Heart right ventricle (tissue), 16 donors: ENCODE results near the gene LIN28B. TPM values are rescaled to one million over a fixed set of nuclear protein-coding genes. Genes with fewer than 3 reads are reported as not detected.
"Not testable (repeated sequence)": the region's sequence is repeated elsewhere in the genome, so short reads cannot be mapped to it uniquely, and the experiment has no call there.

Source experiments
- ATAC-seq, 8 donors: fragments of 200-7000 bp; cut with Tn5 transposase; one replicate each; pipeline ENCODE4 v1.9.1; 2020; ENCODE audit warnings: mild to moderate bottlenecking in 8 of 8, moderate library complexity in 8 of 8, moderate number of reproducible peaks in 1 of 8
- DNase-seq, 2 donors: peaks; one replicate each; pipeline ENCODE4 v3.0.0-alpha.2; 2020
- H3K27ac ChIP-seq, 10 donors: fragments of 200-600 bp; sonication (generic) in 2 of 10; one replicate each; pipeline versions ENCODE4 v1.5.0 to v1.8.0; 2020 to 2022; ENCODE audit warnings: mild to moderate bottlenecking in 3 of 10
- H3K27me3 ChIP-seq, 7 donors: fragments of 200-600 bp; one replicate each; pipeline ENCODE4 v1.8.0; 2021 to 2022; ENCODE audit warnings: mild to moderate bottlenecking in 2 of 7
- H3K36me3 ChIP-seq, 9 donors: fragments of 200-600 bp; sonication (generic) in 1 of 9; one replicate each; pipeline versions ENCODE4 v1.5.0 to v1.8.0; 2020 to 2022; ENCODE audit warnings: mild to moderate bottlenecking in 2 of 9
- H3K4me1 ChIP-seq, 9 donors: fragments of 200-600 bp; sonication (generic) in 1 of 9; one replicate each; pipeline versions ENCODE4 v1.5.0 to v1.8.0; 2020 to 2022; ENCODE audit warnings: mild to moderate bottlenecking in 4 of 9
- H3K4me3 ChIP-seq, 10 donors: fragments of 200-600 bp; sonication (generic) in 2 of 10; one replicate each; pipeline versions ENCODE4 v1.5.0 to v1.8.0; 2020 to 2022; ENCODE audit warnings: mild to moderate bottlenecking in 7 of 10, moderate library complexity in 2 of 10
- H3K9me3 ChIP-seq, 11 donors: fragments of 200-600 bp in 10 of 11; sonication (generic) in 2 of 11; one replicate each; pipeline versions ENCODE4 v1.5.0 to v1.8.0; 2013 to 2022; ENCODE audit warnings: mild to moderate bottlenecking in 2 of 11, control low read depth in 1 of 11, moderate library complexity in 1 of 11
- WGBS, 2 donors: extraction: QIAGEN DNeasy Blood & Tissue Kit; methylation state at CpG; one replicate each; pipeline ENCODE4 v1.1.7; 2013; ENCODE audit warnings: inconsistent platforms in 1 of 2; 5-methylcytosine and 5-hydroxymethylcytosine counted together
- intact Hi-C, 10 donors: fragments of 100-400 bp; cut with DNase I; formaldehyde crosslinking; loops; one replicate each; pipeline versions ENCODE4 v1.11.1 to v1.14.2; 2022
- polyA plus RNA-seq, 2 donors: library from polyadenylated mRNA; stranded (reverse); fragments of 200-250 nt; gene quantifications; one replicate each; pipeline ENCODE4 v1.2.3, GENCODE V29; 2013
- total RNA-seq, 10 donors: library from RNA; stranded (reverse); fragmentation: NEBNext Ultra II Directional in 3 of 10; extraction: Animal tissue kit (Norgen Biotek cat#: 25700) in 3 of 10; gene quantifications; one replicate each; pipeline versions ENCODE4 v1.2.1 to v1.2.4, GENCODE V29; 2021 to 2023
- TF ChIP-seq, protein P1 (sequence below), 9 donors: fragments of 200-600 bp; sonication (generic) in 2 of 9; IDR thresholded peaks; one replicate each; pipeline versions ENCODE4 v1.5.0 to v1.8.0; 2021 to 2022; ENCODE audit warnings: antibody characterized with exemption in 9 of 9, mild to moderate bottlenecking in 5 of 9, moderate library complexity in 1 of 9
- donor health status: Arrhythmogenic right ventricular cardiomyopathy.
- donor health status: ischemic (EF 13 %, LVEDD 7.1; RV severe dilation, severe dysfunction).
- donor health status: healthy with polysubstance abuse.
- donor health status: DM: no; HTN: yes; CAD: no.
- donor health status: DM: no; HTN: no; CAD: no.
- donor health status: ischemic (EF 25% LVEDD 6.9; RV normal size, moderate dysfunction).
- donor health status: ischemic (EF 25% LVEDD 5.7; RV mildly dilated, moderate dysfunction).
- donor health status: healthy.
- donor health status: DM: yes; HTN: yes; CAD: no.
- donor health status: Ischemic cardiomyopathy.
- donor health status: ischemic (EF 35%, LVEDD 5.7; RV mildly dilated, moderate dysfunction).
- donor health status: nonischemic (EF 11% LVEDD 7.7; RV severe dilation, severe dysfunction).
- donor health status: DM: yes; HTN: yes; CAD: no.
- donor health status: PGD.
- donor health status: ischemic (EF 29% LVEDD 5.4; RV normal size, mild dysfunction).
- donor health status: nonischemic (EF 23%, LVEDD 6.1; RV moderate dilation, normal function).

LIN28B gene
- total and polyA plus RNA-seq, 12 donors: not detected

DNA sequence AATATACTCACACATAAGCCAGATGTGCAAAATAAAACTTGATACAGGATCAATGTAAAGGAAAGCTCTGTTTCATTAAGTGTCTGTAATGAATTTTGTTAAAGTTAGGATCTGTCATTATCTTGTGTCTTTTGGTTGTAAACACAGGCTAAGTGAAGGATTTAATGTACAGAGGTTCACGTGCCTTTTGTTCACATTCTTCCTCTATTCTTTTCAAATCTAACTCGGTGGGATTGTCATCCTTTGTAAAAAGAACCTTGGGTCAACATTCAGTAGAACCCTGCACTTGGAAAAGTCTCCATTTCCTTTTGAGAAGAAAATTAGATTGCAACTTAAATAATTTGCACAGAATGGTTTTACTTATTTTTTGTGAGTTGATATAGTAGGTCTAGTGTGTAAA lies 7.7 kb upstream of the LIN28B start:
- Histone ChIP-seq H3K27me3 (peaks cover 7 to 100% (median 97%) of the 10 kb centered on the region in 7 donors), H3K27ac (no peak overlapping the region), H3K4me3 (no peak overlapping the region), H3K4me1 (no peaks in the 10 kb centered on the region), H3K36me3 (no peaks in the 10 kb centered on the region), H3K9me3 (no peaks in the 10 kb centered on the region)
- DNase-seq: no peak
- WGBS, 2 donors: 53 to 63% methylated on average over 2 of the region's 2 CpGs
- TF ChIP-seq, protein P1, sequence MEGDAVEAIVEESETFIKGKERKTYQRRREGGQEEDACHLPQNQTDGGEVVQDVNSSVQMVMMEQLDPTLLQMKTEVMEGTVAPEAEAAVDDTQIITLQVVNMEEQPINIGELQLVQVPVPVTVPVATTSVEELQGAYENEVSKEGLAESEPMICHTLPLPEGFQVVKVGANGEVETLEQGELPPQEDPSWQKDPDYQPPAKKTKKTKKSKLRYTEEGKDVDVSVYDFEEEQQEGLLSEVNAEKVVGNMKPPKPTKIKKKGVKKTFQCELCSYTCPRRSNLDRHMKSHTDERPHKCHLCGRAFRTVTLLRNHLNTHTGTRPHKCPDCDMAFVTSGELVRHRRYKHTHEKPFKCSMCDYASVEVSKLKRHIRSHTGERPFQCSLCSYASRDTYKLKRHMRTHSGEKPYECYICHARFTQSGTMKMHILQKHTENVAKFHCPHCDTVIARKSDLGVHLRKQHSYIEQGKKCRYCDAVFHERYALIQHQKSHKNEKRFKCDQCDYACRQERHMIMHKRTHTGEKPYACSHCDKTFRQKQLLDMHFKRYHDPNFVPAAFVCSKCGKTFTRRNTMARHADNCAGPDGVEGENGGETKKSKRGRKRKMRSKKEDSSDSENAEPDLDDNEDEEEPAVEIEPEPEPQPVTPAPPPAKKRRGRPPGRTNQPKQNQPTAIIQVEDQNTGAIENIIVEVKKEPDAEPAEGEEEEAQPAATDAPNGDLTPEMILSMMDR (IDR thresholded peaks at IDR 0.05): no peak
- intact Hi-C loops: no loop called here
- ATAC-seq: no peak

DNA sequence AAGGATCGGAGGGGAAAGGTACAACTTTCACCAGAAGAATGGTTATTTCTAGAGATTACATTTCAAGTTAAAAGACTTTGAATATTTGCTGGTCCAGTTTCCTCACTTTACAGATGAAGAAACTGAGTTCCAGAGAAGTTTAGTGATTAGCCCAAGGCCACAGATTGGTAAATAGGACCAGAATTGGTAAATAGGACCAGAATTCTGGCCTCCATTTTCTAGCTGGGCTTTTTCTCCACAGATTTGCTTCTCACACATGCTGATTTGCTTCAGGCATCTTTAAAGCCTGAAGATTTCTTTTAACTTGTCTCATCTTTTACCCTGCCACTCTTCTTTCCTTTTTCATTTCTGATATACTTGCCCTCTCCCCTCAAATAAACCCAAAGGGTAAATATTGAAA lies 5.2 kb upstream of the LIN28B start:
- Histone ChIP-seq H3K9me3 (no peaks in the 10 kb centered on the region), H3K27ac (no peak overlapping the region), H3K36me3 (no peaks in the 10 kb centered on the region), H3K4me1 (no peaks in the 10 kb centered on the region), H3K4me3 (no peak overlapping the region), H3K27me3 (peaks cover 10 to 100% (median 97%) of the 10 kb centered on the region in 7 donors)
- DNase-seq: no peak
- intact Hi-C loops: no loop called here
- WGBS, 2 donors: 82 to 86% methylated on average over 1 of the region's 1 CpG
- no peak for ATAC-seq
- TF ChIP-seq, protein P1 (IDR thresholded peaks at IDR 0.05): no peak

DNA sequence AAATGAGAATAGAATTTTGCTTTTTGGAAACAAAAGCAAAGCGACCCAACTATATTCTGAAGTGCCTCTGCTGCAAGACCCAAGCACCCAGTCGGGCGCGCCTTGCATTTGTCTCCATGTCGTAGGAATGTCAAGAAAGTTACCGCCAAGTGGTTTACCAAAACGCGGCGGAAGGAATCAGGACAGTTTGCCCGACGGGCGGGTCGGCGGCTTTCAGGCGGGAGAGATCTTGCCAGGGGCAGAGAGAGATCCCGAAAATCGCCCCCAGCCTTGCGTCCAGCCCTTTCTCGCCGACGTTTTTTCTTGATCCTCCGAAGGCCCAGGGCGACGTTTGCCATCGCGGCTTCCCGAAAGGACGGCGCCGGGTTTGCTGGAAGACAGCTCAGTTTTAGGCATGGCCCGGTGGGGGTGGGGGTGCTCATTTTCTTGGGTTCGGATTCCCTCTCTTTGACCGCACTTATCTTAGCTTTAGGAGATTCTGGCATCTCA lies 4.0 kb upstream of the LIN28B start:
- TF ChIP-seq, protein P1 (IDR thresholded peaks at IDR 0.05): no peak
- Histone ChIP-seq H3K9me3 (no peaks in the 10 kb centered on the region), H3K27ac (no peak overlapping the region), H3K4me3 (no peak overlapping the region), H3K27me3 (peaks cover 21 to 100% (median 98%) of the 10 kb centered on the region in 7 donors), H3K36me3 (no peaks in the 10 kb centered on the region), H3K4me1 (peaks cover 0 to 10% (median 4%) of the 10 kb centered on the region in 9 donors)
- DNase-seq (no peak), ATAC-seq (no peak)
- WGBS, 2 donors: 6 to 9% methylated on average over 33 of the region's 33 CpGs
- intact Hi-C loops: no loop called here

DNA sequence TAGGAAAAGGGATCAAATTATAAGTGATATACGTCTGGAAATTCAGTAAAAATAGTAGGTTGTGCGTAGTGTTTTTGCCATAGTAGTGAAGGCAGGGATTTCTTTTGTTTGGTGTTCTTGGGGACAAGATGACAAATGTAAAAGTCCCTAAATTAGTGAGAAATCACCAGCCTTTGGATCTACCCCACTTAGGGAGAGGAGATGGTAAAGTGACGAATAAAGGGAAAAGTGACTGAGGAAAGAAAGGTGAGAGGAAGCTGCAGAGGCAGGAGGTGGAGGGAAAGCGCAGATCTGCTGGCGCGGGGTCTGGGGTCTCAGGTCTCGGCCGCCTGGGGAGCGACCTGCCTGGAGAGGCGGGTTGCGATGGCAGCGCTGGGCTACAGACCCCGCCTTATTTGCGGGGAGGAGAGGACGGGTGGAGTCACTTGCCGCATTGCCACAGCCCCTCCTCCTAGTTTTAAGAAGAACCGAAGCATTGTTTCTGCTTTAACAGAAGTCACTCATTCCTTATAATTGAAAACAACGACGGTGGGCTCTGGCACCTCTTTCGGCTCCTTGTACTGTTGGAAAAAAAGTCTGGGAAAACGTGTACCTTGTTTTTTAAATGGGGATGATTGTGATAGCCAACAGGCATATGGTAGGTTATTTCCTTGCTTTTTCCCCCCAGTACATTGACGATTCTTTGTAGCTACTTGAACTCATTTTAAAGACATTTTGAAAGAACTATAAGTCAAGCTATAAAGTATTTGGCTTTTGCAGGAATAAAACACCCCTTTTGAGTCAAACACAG lies 3.3 kb upstream of the LIN28B start:
- H3K36me3 ChIP-seq, H3K27ac ChIP-seq, H3K4me3 ChIP-seq, intact Hi-C loops, ATAC-seq, DNase-seq, H3K9me3 ChIP-seq: not testable (repeated sequence)
- H3K27me3 ChIP-seq: peaks cover 21 to 100% (median 99%) of the 10 kb centered on the region in 7 donors
- 5 to 6% methylated on average over 22 of the region's 22 CpGs for WGBS, 2 donors
- peaks cover 0 to 10% (median 4%) of the 10 kb centered on the region in 9 donors for H3K4me1 ChIP-seq
